HepG2 (cell line): Measurements from ENCODE around the gene CAMSAP2. TPM values are rescaled to one million over a fixed set of nuclear protein-coding genes. Genes with fewer than 3 reads are reported as not detected.

Experiments
- ATAC-seq: fragments of 200-7000 bp; cut with Tn5 transposase; 3 replicates; pipeline ENCODE4 v1.9.1; 2020; ENCODE audit warnings: mild to moderate bottlenecking, moderate library complexity
- BruUV-seq: library from RNA; stranded (reverse); fragments of 400-500 nt; replicated peaks from 2 replicates; lab custom pipeline; 2021; lab: Mats Ljungman, UMichigan
- CTCF ChIA-PET: fragments of 300-600 bp; formaldehyde crosslinking; extraction: SDS; loops from one replicate; lab custom pipeline; 2021; ENCODE audit warnings: low total read pairs, inconsistent platforms, low intra/inter-chr PET ratio; lab: Yijun Ruan, JAX
- POLR2A ChIA-PET: fragments of 350-600 bp; sonication (Branson Sonifier 250); formaldehyde crosslinking; loops from one replicate; lab custom pipeline; 2020; ENCODE audit warnings: antibody characterized with exemption, inconsistent platforms; lab: Yijun Ruan, JAX
- DNase-seq: peaks from one replicate; pipeline ENCODE4 v3.0.0-alpha.2; 2015; ENCODE audit warnings: low spot score
- FAIRE-seq: peaks from 3 replicates; lab custom pipeline; 2011; peaks lifted over from hg19 to GRCh38; lab: Jason Lieb, UNC
- H2AFZ ChIP-seq: one replicate; pipeline ENCODE4 v1.6.1; 2011; ENCODE audit warnings: low read length, inconsistent platforms
- H3K27ac ChIP-seq: fragments of 300-600 bp; 3 replicates; pipeline ENCODE4 v1.8.0; 2011; ENCODE audit warnings: mixed run types, mild to moderate bottlenecking, mixed read lengths, low read length, inconsistent platforms; ENCODE audit not compliant: insufficient read depth; ENCODE audit errors: extremely low read length
- H3K27me3 ChIP-seq, 2 experiments: fragments of 200-600 bp in 1 of 2; 2 replicates in 1 of 2; 3 replicates in 1 of 2; pipeline versions ENCODE4 v1.6.0 to v1.8.0; 2011; ENCODE audit warnings: low read length in 2 of 2, mild to moderate bottlenecking in 2 of 2, moderate library complexity in 2 of 2, inconsistent platforms in 1 of 2; ENCODE audit not compliant: insufficient read depth in 2 of 2, control insufficient read depth in 1 of 2
- H3K36me3 ChIP-seq, 2 experiments: fragments of 200-600 bp in 1 of 2; replicated peaks in 1 of 2; 2 replicates in 1 of 2; 3 replicates in 1 of 2; pipeline versions ENCODE4 v1.5.1 to v1.8.0; 2011; ENCODE audit warnings: low read length in 2 of 2, inconsistent platforms in 1 of 2; ENCODE audit not compliant: insufficient read depth in 2 of 2, control insufficient read depth in 1 of 2
- H3K4me1 ChIP-seq: 2 replicates; pipeline ENCODE4 v1.5.1; 2012; ENCODE audit warnings: low read length, inconsistent platforms; ENCODE audit not compliant: insufficient read depth
- H3K4me2 ChIP-seq: 2 replicates; pipeline ENCODE4 v1.6.0; 2011; ENCODE audit warnings: low read depth, low read length, inconsistent platforms
- H3K4me3 ChIP-seq, 3 experiments: fragments of 200-600 bp in 1 of 3; sonication (generic), shearing (Covaris generic) in 1 of 3; replicated peaks in 1 of 3; 2 replicates each; pipeline ENCODE4 v1.5.1; 2011 to 2016; ENCODE audit warnings: low read length in 3 of 3, inconsistent platforms in 2 of 3, low read depth in 2 of 3, mild to moderate bottlenecking in 2 of 3, control low read depth in 1 of 3, mixed read lengths in 1 of 3; ENCODE audit not compliant: insufficient read depth in 1 of 3
- H3K79me2 ChIP-seq: one replicate; pipeline ENCODE4 v1.6.1; 2011; ENCODE audit warnings: low read length, inconsistent platforms; ENCODE audit not compliant: insufficient read depth
- H3K9ac ChIP-seq: 2 replicates; pipeline ENCODE4 v1.6.0; 2011; ENCODE audit warnings: mild to moderate bottlenecking, low read depth, low read length, inconsistent platforms; ENCODE audit not compliant: insufficient read depth
- H3K9me3 ChIP-seq: 2 replicates; pipeline ENCODE4 v1.5.1; 2012; ENCODE audit warnings: mild to moderate bottlenecking, low read length
- H4K20me1 ChIP-seq: 2 replicates; pipeline ENCODE4 v1.6.0; 2011; ENCODE audit warnings: inconsistent platforms, mild to moderate bottlenecking, low read length, moderate library complexity; ENCODE audit not compliant: insufficient read depth
- ATF2 ChIP-seq: sonication (generic); formaldehyde crosslinking; IDR thresholded peaks from 2 replicates; pipeline ENCODE4 v1.4.0; 2020; ENCODE audit warnings: missing genetic modification reagents
- FOSL2 ChIP-seq: sonication (generic); formaldehyde crosslinking; IDR thresholded peaks from 2 replicates; pipeline ENCODE4 v1.4.0; 2020; ENCODE audit warnings: missing genetic modification reagents
- IKZF4 ChIP-seq: sonication (generic); formaldehyde crosslinking; IDR thresholded peaks from 2 replicates; pipeline ENCODE4 v1.5.1; 2020; ENCODE audit warnings: borderline replicate concordance, mild to moderate bottlenecking, low read depth, missing genetic modification reagents; ENCODE audit errors: not compliant biosample characterization
- MEF2D ChIP-seq: sonication (generic); formaldehyde crosslinking; IDR thresholded peaks from 2 replicates; pipeline ENCODE4 v1.5.1; 2020; ENCODE audit warnings: mild to moderate bottlenecking, missing genetic modification reagents
- NCOR1 ChIP-seq: fragments of 200-600 bp; sonication (generic); IDR thresholded peaks from 2 replicates; pipeline ENCODE4 v1.7.0; 2017; ENCODE audit warnings: antibody characterized with exemption, low read length, borderline replicate concordance
- PPARG ChIP-seq: conservative IDR thresholded peaks from 2 replicates; pipeline ENCODE4 v1.6.1; 2016; ENCODE audit warnings: missing biosample characterization, missing genetic modification reagents
- STAG1 ChIP-seq: sonication (generic); formaldehyde crosslinking; IDR thresholded peaks from 2 replicates; pipeline ENCODE4 v1.4.0; 2020; ENCODE audit warnings: missing genetic modification reagents
- XBP1 ChIP-seq: sonication (generic); formaldehyde crosslinking; IDR thresholded peaks from 2 replicates; pipeline ENCODE4 v1.5.0; 2020; ENCODE audit warnings: missing genetic modification reagents
- ZMAT3 ChIP-seq: sonication (generic); formaldehyde crosslinking; conservative IDR thresholded peaks from 2 replicates; pipeline ENCODE4 v1.7.0; 2021; ENCODE audit warnings: missing genetic modification reagents
- ZNF138 ChIP-seq: sonication (generic); formaldehyde crosslinking; IDR thresholded peaks from 2 replicates; pipeline ENCODE4 v1.5.0; 2020; ENCODE audit warnings: mild to moderate bottlenecking, low read depth, missing genetic modification reagents
- ZNF205 ChIP-seq: IDR thresholded peaks from 2 replicates; pipeline ENCODE4 v1.6.1; 2018; ENCODE audit warnings: missing biosample characterization, missing genetic modification reagents
- ZNF253 ChIP-seq: sonication (generic); formaldehyde crosslinking; IDR thresholded peaks from 2 replicates; pipeline ENCODE4 v1.8.0; 2022; ENCODE audit warnings: mild to moderate bottlenecking, missing genetic modification reagents, borderline replicate concordance
- ZNF30 ChIP-seq: sonication (generic); formaldehyde crosslinking; IDR thresholded peaks from 2 replicates; pipeline ENCODE4 v1.5.0; 2020; ENCODE audit warnings: mild to moderate bottlenecking, missing genetic modification reagents
- ZNF563 ChIP-seq: sonication (generic); formaldehyde crosslinking; IDR thresholded peaks from 2 replicates; pipeline ENCODE4 v1.8.0; 2022; ENCODE audit warnings: mild to moderate bottlenecking, moderate library complexity, missing genetic modification reagents
- ZNF761 ChIP-seq: sonication (generic); formaldehyde crosslinking; conservative IDR thresholded peaks from 2 replicates; pipeline ENCODE4 v1.4.0; 2020; ENCODE audit warnings: mild to moderate bottlenecking, missing genetic modification reagents
- WGBS: methylation state at CpG from one replicate; pipeline ENCODE4 v1.1.6; 2017; ENCODE audit warnings: low lambda C conversion rate; 5-methylcytosine and 5-hydroxymethylcytosine counted together
- in situ Hi-C: cut with HindIII; loops from 2 replicates; pipeline ENCODE4 v1.10.0; 2017; ENCODE audit warnings: low pct_unique_long_range_greater_than_20kb; ENCODE audit not compliant: extremely low pct_ligation_motif_present
- intact Hi-C: fragments of 100-400 bp; cut with micrococcal nuclease; formaldehyde crosslinking; loops from one replicate; pipeline ENCODE4 v1.10.0; 2022; ENCODE audit not compliant: unreplicated experiment
- polyA plus RNA-seq, 8 experiments: library from polyadenylated mRNA; depleted of rRNA in 3 of 8; stranded (reverse) in 7 of 8; unstranded in 1 of 8; fragments of >200 nt; fragmentation: Illumina TruSeq in 4 of 8; extraction: Trizol in 4 of 8; gene quantifications; 2 replicates each; pipeline versions ENCODE4 v1.2.1 to v1.2.3, GENCODE V29; 2011 to 2016; ENCODE audit warnings: low read depth in 4 of 8, missing spikeins in 1 of 8, mixed read lengths in 1 of 8; ENCODE audit not compliant: insufficient read depth in 1 of 8
- total RNA-seq, 5 experiments: library from RNA; depleted of rRNA; stranded (reverse); fragments of >200 nt; fragmentation: Illumina TruSeq; extraction: Trizol; gene quantifications; 2 replicates each; pipeline ENCODE4 v1.2.3, GENCODE V29; 2016; ENCODE audit warnings: low read depth in 1 of 5
- TF ChIP-seq, protein P1 (sequence below): IDR thresholded peaks from 2 replicates; pipeline ENCODE4 v1.6.1; 2016; ENCODE audit warnings: low read depth, missing genetic modification reagents, missing compliant biosample characterization

CAMSAP2 gene
- total and polyA plus RNA-seq, 2 of the 13 experiments (the other 11 are each of a cell fraction or from before 2014, with no cell fraction given): 3.4 to 8.2 TPM

DNA sequence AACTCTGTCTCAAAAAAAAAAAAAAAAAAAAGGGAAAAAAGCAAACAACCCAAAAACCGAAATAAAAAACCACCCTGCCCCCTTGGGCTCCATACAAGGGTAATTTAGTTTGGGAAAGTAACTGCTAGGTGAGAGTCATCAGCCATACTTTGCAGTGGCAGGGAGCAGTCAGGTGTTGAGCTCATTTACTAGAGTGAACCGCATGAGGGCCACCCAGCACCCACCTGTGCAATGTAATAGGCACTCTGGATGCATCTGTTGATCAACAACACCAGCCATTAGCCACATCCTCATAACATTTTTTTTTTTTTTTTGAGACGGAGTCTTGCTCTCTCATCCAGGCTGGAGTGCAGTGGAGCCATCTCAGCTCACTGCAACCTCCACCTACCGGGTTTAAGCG, 165.1 kb downstream of the CAMSAP2 start:
- Histone ChIP-seq H3K4me2 (no peak overlapping the region), H3K27ac (no peak overlapping the region), H4K20me1 (no peaks in the 10 kb centered on the region), H3K4me3 (no peak overlapping the region), H3K27me3 (no peaks in the 10 kb centered on the region), H2AFZ (no peak overlapping the region), H3K9ac (no peak overlapping the region), H3K4me1 (peaks cover 60% of the 10 kb centered on the region), H3K79me2 (no peaks in the 10 kb centered on the region), H3K9me3 (no peaks in the 10 kb centered on the region), H3K36me3 (peaks cover 8 to 32% of the 10 kb centered on the region in 2 experiments)
- WGBS: 97% methylated on average over 5 of the region's 5 CpGs
- intact Hi-C loops (no loop called here), in situ Hi-C loops (no loop called here)
- no TSS peak for BruUV-seq
- ATAC-seq (no peak), DNase-seq (no peak), FAIRE-seq (no peak)
- ChIA-PET POLR2A (interaction anchor here (0.7 to 4.6 kb wide), 4 partner anchors 8 to 532 kb away, joined by 6 to 129 read pairs (median 22); partner anchors contain the start of gene INAVA), CTCF (no interaction called here)
- TF ChIP-seq, protein P1, sequence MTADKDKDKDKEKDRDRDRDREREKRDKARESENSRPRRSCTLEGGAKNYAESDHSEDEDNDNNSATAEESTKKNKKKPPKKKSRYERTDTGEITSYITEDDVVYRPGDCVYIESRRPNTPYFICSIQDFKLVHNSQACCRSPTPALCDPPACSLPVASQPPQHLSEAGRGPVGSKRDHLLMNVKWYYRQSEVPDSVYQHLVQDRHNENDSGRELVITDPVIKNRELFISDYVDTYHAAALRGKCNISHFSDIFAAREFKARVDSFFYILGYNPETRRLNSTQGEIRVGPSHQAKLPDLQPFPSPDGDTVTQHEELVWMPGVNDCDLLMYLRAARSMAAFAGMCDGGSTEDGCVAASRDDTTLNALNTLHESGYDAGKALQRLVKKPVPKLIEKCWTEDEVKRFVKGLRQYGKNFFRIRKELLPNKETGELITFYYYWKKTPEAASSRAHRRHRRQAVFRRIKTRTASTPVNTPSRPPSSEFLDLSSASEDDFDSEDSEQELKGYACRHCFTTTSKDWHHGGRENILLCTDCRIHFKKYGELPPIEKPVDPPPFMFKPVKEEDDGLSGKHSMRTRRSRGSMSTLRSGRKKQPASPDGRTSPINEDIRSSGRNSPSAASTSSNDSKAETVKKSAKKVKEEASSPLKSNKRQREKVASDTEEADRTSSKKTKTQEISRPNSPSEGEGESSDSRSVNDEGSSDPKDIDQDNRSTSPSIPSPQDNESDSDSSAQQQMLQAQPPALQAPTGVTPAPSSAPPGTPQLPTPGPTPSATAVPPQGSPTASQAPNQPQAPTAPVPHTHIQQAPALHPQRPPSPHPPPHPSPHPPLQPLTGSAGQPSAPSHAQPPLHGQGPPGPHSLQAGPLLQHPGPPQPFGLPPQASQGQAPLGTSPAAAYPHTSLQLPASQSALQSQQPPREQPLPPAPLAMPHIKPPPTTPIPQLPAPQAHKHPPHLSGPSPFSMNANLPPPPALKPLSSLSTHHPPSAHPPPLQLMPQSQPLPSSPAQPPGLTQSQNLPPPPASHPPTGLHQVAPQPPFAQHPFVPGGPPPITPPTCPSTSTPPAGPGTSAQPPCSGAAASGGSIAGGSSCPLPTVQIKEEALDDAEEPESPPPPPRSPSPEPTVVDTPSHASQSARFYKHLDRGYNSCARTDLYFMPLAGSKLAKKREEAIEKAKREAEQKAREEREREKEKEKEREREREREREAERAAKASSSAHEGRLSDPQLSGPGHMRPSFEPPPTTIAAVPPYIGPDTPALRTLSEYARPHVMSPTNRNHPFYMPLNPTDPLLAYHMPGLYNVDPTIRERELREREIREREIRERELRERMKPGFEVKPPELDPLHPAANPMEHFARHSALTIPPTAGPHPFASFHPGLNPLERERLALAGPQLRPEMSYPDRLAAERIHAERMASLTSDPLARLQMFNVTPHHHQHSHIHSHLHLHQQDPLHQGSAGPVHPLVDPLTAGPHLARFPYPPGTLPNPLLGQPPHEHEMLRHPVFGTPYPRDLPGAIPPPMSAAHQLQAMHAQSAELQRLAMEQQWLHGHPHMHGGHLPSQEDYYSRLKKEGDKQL (CRISPR knock-in tag): no peak
- TF ChIP-seq ZNF30 (CRISPR knock-in tag) (no peak), NCOR1 (no peak), ZNF205 (CRISPR knock-in tag) (no peak), PPARG (no peak), ZNF761 (no peak), STAG1 (CRISPR knock-in tag) (no peak), ZNF138 (CRISPR knock-in tag) (no peak), ZNF253 (CRISPR knock-in tag) (no peak), ATF2 (CRISPR knock-in tag) (no peak), ZMAT3 (CRISPR knock-in tag) (no peak), FOSL2 (CRISPR knock-in tag) (no peak), ZNF563 (no peak), IKZF4 (CRISPR knock-in tag) (no peak), XBP1 (CRISPR knock-in tag) (no peak), MEF2D (CRISPR knock-in tag) (no peak)
